Nucleus accumbens (tissue), 56 donors: ENCODE results near the gene RECQL5.
"Not testable (repeated sequence)": the region's sequence is repeated elsewhere in the genome, so short reads cannot be mapped to it uniquely, and the experiment has no call there.

ENCODE experiments used
- DNase-seq, 56 donors: peaks; one replicate each; lab custom pipeline; 2025; lab: John Stamatoyannopoulos, UW

The RECQL5 gene

DNA sequence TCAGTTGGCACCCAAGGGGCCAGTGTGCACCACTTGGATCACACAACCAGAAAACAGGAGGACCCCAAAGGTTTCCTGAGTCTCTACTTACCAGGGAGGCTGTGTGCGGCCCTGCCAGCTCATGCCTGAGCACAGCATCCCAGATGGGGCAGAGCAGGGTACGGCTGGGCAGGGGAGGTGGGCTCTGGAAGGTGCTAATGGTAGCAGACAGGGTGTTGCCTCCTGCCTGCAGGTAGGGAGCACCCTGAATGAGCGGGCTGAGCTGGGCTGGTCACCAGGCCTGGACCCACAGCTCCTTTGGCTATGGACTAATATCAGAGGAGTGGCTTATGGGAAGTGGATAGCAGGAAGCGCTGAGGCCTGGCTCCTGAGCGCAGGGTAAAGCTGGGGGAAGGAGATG lies 14.6 kb downstream of the RECQL5 start:
- no peak for DNase-seq

DNA sequence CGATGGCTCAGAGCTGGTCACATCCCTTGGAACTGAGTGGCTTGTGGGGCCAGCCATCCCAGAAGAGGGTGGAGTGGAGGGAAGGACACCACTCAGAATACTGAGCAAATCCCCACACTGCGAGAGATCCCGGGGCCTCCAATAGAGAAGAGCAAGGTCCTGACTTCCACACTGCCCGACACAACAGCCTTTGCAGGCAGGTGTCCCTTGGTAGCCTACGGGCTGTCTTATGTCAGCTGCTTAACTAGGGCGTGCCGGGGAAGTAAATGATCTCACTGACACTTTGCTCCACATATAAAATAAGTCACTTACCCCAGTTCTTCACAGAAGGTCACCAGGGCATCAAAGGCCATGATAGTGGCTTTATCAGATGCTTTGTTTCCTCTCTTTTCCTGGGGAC lies 16.1 kb downstream of the RECQL5 start:
- DNase-seq: no peak

DNA sequence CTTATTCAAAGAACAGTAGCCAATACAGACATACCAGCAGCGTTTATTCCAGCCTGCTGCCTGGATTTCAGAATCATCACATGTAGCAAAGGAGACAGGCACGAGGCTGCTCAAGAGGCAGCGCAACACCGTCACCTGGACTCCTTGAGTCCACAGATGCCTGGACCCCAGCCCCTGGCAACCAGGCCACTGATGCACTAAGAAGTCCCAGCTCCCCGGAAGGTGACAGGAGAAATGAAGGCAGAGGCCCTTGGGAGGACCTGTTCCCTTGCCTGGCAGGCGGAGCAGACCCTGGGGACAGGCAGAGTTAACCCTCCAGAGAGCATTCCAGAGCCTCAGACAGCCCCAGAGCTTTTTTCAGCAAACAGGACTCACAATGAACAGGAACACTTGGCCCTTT lies 17.3 kb downstream of the RECQL5 start:
- DNase-seq: no peak

- DNase-seq: no peak
Observed at GRCh38 chr17:75647921-75648320, 19.0 kb downstream of the RECQL5 start.

DNA sequence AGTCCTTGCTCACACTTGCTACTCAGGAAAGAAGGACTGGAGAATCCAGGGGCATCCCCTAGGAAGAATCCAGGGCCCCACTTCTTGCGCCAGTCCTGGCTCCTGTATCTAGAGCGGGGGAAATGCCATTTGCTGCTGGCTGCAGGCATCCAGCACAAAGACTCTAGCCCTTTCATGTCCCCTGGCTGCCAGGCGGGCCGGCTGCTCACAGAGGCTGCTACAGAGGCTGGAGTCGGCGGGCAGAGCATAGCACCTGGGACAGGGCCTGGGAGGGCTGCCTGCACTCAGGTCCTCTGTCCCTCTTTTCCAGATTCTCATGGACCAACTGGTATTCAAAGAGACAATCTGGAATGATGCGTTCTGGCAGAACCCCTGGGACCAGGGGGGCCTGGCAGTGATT lies 19.9 kb downstream of the RECQL5 start:
- peak in 15 of 56 donors; percentile 10 to 48 (median 34) for DNase-seq

GRCh38 chr17:75646638-75646992 lies 20.3 kb downstream of the RECQL5 start:
- DNase-seq: peak in 1 of 56 donors; percentile 54

DNA sequence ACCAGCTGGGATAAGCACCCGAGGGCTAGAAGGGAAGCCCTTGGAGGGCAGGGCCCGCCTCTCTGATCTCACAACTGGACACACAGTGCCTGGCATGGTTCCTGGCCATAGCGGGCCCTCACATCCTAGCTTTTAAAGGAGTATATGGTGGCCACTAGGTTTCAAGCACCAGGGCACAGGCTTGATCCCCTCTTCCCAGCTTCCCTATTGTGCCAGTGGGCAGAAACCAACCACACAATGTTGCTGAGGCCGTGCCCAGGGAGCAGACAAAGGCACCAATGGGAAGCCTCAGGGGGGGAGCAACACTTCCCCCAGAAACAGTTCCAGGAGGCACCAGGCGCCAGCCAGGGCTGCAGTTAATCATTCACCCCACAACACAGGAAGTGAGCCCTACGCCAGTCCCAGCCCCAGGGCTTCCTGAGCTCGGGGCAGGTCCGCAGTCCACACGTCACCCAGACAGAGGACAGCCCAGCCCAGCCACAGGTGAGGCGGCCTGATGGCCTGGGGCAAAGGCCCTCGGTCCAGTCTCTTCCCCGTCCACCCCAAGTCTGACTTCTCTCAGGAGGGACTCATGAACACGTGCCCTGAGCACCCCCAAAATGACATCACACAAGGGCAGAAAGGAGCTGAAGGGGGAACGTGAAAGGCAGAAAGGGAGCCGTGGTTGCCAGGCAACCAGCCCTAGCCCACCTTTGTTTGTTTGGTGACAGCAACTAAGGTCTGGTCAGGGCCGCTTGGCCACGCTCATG lies 20.9 kb downstream of the RECQL5 start:
- peak in 52 of 56 donors; percentile 28 to 92 (median 77) for DNase-seq

DNA sequence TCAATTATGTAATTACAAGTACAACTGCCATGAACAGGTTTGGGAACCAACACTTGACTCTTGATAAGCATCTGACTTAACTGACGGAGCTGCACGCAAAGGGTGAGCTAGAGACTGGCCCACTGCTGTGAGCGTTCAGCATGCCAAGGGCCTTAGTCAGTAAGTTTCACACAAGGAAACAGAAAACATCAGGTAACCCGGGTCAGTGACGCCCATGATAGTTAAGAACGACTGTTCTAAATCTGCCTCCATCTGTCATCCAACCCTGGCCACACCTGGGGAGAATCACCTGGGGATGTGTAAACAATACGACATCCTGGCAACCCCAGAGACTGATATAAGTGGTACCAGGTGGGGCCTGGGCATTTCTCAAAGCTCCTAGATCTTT lies 21.5 kb downstream of the RECQL5 start:
- no peak for DNase-seq

GRCh38 chr17:75643643-75644017 lies 23.3 kb downstream of the RECQL5 start:
- DNase-seq: no peak

DNA sequence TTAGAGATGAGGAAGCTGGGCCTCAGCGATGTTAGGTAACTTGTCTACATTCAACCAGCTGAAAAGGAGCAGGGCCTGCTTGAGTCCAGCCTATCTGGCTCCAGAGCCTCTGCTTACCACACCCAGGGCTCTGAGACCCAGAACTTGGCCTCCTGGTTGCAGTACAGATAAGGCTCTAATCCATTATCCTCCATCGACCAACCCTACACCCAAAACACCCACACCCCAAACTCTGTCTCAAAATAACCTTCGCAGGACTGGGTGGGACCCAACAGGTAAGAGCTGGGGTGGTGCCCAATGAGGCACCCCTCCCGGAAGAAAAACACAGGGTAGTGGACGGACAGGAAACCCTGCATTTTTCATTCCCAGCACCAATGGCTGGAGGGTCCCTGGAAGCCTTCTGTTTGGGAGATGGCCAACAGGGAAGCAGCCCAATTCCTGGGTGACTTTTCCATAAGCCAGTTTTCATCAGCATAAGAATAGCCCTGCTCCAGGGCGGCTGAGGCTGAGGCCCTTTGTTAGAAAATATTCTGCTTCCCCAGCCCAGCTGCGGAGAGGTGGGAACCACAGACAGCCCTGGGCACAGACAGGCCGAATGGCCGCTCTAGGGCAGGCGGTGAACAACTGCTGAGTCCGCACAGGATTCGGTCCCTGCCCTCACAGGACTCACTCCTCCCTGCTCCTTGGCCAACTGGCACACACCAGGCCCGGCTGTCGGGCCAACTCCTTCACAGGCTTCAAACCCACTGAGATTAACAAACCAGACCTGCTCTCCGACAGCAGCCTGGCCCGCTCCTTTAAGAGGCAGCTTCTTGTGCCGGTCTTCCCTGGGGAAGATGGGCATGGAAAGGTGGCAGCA lies 23.9 kb downstream of the RECQL5 start:
- DNase-seq: peak in 5 of 56 donors; percentile 17 to 45 (median 25)

DNA sequence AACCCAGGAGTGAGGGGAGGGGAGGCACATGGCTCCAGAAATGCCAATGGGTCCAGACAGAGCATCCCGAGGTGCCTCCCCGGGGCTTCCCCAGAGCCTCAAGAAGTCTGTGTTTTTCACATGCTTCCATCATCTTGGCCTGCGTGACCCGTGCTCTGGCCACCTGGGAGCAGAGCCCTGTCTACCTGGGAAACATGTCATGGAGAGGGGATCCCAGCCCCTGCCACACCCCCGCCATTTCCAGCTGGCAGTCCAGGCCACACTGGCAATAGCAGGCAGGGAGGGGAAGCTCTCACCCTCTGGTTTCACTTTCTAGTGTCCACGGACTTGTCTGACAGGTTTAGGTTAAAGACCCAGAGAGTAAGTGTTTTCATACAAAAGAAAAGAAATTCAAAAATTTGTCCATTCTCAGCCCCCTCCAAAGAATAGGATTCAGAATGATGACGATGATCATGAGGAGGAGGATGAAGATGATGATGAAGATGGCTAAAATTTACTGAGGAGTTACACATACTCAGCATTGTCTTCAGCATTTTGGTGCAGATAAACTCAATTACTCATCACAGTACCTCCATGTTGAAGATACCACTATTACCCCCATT lies 24.7 kb downstream of the RECQL5 start:
- DNase-seq: no peak

DNA sequence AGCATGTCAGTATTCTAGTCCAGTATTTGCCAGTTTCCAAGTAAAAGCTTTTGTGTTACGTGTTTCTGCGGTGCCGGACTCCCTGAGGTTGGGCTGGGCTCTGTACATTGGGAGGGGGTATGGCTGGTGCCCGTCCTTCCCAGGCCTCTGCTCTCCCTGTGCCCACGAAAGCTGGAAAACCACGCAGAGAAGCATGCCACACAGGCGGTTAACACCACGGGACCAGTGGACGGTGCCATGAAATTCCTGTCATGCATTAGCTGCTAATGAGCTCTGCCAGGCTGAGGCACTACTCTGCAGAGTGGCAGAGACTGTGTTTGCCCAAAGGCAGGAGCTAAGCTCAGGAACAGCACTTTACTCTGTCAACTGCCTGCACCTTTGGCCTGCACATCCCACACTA lies 25.6 kb downstream of the RECQL5 start:
- peak in 11 of 56 donors; percentile 6 to 58 (median 40) for DNase-seq

DNA sequence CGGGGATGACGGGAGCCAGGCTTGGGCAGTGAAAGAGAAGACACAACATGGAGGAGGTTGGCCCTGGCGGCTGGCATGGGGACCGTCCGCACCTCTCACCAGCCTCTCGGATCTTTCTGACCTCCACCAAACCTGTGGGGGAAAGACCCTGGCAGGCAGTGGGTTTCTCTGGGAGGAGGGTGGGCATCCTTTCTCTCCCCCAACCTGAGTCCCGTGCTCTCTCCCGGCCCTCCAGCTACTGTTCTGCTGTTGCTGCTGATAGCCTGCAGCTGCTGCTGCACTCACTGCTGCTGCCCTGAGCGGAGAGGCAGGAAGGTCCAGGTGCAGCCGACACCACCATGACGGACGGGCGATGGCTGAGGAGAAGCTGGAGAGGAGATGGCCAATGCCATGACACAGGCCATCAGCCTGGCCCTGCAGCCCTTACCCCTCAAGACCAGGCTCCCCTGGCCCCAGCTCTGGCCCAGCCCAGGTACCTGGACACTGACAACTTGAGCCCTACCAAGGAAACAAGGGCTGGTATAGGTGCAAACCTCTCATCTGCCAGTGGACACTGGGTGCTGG lies 26.3 kb downstream of the RECQL5 start:
- DNase-seq: no peak

DNA sequence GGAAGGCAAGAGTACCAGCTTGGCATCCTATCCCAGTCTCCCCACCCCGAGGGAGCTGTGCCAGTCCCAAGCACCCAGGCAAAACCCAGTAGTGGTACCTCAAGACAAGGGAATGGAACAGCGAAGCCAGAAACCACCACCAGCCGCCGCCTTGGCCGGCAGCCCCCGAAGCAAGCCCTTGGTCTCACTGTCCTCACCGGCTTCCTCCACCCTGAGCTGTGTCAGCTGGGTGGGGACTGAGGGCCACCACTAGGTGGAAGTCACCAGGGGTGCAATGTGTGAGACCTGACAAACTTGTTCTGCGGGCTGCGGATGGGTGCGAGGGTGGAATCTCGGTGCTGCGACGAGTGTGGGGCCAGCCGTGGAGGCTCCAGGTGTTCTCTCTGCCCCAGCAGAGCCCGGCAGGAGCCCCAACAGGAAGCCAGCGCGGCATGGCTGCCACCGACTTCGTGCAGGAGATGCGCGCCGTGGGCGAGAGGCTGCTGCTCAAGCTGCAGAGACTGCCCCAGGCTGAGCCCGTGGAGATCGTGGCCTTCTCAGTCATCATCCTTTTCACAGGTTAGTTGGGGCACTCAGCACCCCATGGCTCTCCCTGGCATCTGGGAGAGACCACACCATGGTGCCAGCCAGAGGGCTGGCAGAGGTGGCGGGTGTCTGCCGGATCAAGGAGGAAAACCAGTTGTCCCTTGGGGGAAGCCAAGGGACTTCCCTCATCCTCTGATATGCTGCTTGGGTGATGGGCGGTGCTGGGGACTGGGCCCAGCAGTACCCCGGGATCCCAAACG lies 27.0 kb downstream of the RECQL5 start:
- DNase-seq: no peak

GRCh38 chr17:75639327-75639726 lies 27.6 kb downstream of the RECQL5 start:
- DNase-seq: no peak

DNA sequence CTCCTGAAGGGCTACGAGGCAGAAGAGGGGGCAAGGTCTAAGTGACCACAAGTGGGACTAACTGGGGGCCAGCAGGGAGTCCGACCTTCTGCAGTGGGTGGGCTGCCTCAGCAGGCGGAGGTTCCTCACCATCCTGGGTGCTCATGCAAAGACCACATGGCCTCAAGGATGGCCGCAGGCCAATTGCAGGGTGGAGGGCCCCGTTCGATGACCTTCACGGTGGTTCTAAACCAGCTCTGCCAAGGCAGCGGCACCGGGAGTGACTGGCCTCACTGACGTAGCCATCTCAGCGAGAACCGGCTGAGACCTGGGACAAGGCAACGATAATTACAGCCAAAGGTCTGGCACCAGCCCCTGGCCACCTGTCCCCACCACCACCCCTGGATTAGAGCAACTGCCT lies 28.1 kb downstream of the RECQL5 start:
- no peak for DNase-seq

- DNase-seq: not testable (repeated sequence)
Observed at GRCh38 chr17:75638039-75638438, 28.9 kb downstream of the RECQL5 start.

DNA sequence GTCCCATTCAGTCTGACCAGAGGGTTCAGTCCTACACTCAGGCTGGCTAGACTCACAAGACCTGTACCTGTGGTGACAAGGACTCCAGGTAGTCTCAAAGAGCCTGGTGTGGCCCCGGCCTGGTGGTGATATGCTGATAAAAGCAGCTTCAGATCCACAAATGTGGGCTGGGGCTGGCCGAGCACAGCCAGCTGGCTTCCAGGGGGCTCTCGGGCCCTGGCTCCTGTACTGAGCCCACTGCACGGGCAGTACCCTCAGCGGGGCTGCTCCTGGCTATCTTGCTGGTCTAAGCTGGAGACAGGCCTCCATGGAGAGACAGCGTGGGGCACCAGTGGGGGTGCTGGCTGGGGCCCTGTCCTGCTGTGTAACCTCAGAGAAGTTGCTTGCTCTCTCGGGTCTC lies 29.4 kb downstream of the RECQL5 start:
- DNase-seq: no peak

DNA sequence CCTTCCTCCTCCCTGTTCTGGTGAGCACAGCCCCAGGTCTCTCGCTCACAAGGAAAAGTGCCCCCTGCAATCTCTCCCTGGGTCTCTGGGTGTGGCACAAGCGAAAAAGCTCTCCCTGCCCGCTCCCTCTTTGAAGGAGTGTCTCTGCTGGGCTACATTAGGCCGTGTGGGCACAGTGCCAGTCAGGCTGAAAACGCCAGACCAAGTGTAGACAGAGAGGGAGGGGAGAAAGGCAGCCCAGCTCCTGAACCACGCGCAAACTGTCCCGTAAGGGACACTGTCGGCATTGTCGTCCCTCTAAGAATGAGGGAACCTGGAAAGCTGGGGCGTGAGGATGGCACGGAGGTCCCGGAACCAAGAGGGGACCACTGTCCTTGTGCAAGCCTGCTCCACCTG lies 29.8 kb downstream of the RECQL5 start:
- peak in 25 of 56 donors; percentile 16 to 67 (median 31) for DNase-seq

DNA sequence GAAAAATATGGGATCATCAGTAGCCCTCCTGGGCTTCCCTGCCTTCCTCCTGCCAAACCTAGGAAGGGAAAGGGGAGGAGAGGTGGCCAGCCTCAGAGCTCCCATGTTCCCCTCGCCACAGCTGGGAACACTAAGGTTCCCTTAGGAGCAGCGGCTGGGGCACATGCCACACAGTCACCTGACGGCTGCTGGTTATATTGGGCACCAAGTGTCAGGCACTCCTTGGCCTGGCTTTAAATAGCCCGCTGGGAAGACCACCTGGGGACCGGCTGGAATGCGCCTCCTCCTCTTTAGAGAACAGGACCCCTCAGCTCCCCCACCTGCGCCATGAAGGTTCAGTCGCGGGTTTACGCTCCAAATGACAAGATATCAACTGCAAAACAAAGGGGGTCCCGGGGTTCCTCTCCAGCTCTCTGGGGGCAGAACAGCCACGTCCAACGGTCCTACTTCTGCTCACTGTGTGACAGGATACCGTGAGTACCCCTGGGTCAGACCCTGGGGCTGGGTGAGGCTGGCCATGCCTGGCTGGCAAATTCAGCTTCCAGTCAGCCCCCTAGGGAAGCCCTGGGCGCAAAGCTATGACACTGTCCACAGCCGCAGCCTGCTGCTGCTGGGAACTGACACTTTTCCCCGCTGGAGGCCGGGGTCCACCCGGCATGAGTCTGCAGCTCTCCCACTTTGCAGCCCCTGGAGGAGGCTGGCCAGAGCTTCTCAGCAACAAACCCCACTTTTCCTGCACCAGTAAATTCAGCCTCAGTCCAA lies 30.4 kb downstream of the RECQL5 start:
- DNase-seq: no peak
